Colonic mucosa (tissue), 4 donors: ENCODE data around the gene ZSCAN1. TPM values are rescaled to one million over a fixed set of nuclear protein-coding genes. Genes with fewer than 3 reads are reported as not detected.
A peak's percentile ranks its signal among the peaks of the same experiment; 100 is the strongest.
"Not testable (repeated sequence)": the region's sequence is repeated elsewhere in the genome, so short reads cannot be mapped to it uniquely, and the experiment has no call there.

Source experiments
- DNase-seq: peaks from one replicate; pipeline ENCODE4 v3.0.0-alpha.2; 2020
- H3K27ac ChIP-seq: fragments of 200-600 bp; one replicate; pipeline ENCODE4 v1.8.0; 2021
- H3K27me3 ChIP-seq: fragments of 200-600 bp; one replicate; pipeline ENCODE4 v1.8.0; 2021
- H3K36me3 ChIP-seq: fragments of 200-600 bp; one replicate; pipeline ENCODE4 v1.8.0; 2021
- H3K4me1 ChIP-seq: fragments of 200-600 bp; one replicate; pipeline ENCODE4 v1.8.0; 2021; ENCODE audit warnings: mild to moderate bottlenecking
- H3K4me3 ChIP-seq: fragments of 200-600 bp; one replicate; pipeline ENCODE4 v1.8.0; 2021
- H3K9ac ChIP-seq, 2 donors: one replicate each; pipeline ENCODE4 v1.7.0; 2013; ENCODE audit warnings: control low read depth in 2 of 2, low read depth in 2 of 2, low read length in 2 of 2
- H3K9me3 ChIP-seq: fragments of 200-600 bp; one replicate; pipeline ENCODE4 v1.8.0; 2021
- intact Hi-C: fragments of 100-400 bp; cut with DNase I; formaldehyde crosslinking; loops from one replicate; pipeline ENCODE4 v1.14.1; 2022
- total RNA-seq, 2 donors: library from RNA; stranded (reverse); fragmentation: NEBNext Ultra II Directional in 1 of 2; extraction: Animal tissue kit (Norgen Biotek cat#: 25700) in 1 of 2; gene quantifications; one replicate each; pipeline ENCODE4 v1.2.1, GENCODE V29; 2021
- TF ChIP-seq, protein P1 (sequence below): fragments of 200-600 bp; IDR thresholded peaks from one replicate; pipeline ENCODE4 v1.8.0; 2022; ENCODE audit warnings: antibody characterized with exemption, mild to moderate bottlenecking
- donor health status: healthy.
- donor health status: DM: no; HTN: no; CAD: no.
- donor health status: DM: no; HTN: no; CAD: no.

The ZSCAN1 gene
- total RNA-seq, 2 donors from 2014 or later: not detected

DNA sequence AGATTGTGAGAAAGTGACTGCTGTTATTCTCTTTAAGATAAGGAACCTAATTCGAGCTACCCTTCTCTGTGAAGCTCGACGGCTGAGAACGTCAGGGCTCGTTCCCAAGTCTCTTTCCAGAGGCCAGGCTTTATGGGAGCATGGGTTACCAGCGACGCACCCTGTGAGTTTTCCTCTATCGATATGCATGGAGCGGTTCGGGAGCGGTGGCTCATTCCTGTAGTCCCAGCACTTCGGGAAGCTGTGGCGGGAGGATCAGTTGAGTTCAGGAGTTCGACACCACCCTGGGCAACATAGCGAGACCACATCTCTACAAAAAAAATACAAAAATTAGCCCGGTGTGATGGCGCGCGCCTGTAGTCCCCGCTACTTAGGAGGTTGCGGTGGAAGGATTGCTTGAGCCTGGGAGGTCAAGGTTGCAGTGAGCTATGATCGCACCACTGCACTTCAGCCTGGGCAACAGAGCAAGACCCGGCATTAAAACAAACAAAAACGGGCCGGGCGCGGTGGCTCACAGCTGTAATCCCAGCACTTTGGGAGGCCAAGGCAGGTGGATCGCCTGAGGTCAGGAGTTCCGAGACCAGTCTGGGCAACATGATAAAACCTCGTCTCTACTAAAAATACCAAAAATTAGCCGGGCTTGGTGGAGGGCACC lies 30.5 kb upstream of the ZSCAN1 start:
- DNase-seq: no peak
- Histone ChIP-seq H3K27me3 (no peaks in the 10 kb centered on the region), H3K9ac (peak overlapping the region; percentile 66 to 86), H3K4me1 (no peaks in the 10 kb centered on the region), H3K4me3 (peak overlapping the region; percentile 88), H3K36me3 (peaks cover 8% of the 10 kb centered on the region), H3K9me3 (peaks cover 13% of the 10 kb centered on the region), H3K27ac (peak overlapping the region; percentile 80)
- TF ChIP-seq, protein P1, sequence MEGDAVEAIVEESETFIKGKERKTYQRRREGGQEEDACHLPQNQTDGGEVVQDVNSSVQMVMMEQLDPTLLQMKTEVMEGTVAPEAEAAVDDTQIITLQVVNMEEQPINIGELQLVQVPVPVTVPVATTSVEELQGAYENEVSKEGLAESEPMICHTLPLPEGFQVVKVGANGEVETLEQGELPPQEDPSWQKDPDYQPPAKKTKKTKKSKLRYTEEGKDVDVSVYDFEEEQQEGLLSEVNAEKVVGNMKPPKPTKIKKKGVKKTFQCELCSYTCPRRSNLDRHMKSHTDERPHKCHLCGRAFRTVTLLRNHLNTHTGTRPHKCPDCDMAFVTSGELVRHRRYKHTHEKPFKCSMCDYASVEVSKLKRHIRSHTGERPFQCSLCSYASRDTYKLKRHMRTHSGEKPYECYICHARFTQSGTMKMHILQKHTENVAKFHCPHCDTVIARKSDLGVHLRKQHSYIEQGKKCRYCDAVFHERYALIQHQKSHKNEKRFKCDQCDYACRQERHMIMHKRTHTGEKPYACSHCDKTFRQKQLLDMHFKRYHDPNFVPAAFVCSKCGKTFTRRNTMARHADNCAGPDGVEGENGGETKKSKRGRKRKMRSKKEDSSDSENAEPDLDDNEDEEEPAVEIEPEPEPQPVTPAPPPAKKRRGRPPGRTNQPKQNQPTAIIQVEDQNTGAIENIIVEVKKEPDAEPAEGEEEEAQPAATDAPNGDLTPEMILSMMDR: no peak
- intact Hi-C loops: no loop called here

DNA sequence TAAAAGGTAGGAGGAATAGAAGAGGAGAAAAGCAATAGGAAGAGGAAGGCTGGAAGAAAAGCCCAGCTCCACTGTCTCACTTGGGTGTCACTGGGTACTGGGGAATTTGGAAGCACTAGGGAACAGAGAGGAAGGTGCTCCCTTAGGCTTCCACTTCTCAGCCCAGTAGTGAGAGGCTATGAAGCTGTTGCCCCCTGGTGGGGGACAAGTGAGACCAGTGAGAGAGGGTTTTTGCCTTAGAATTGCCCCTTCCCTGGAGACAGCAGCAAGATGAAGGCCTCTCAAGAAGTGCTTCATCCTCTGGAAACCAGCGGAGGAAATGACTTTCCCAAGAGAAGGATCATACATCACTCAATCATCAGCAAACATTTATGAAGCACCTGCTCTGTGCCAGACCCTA lies 26.5 kb upstream of the ZSCAN1 start:
- no peak for DNase-seq
- no peak overlapping the region for H3K9ac ChIP-seq
- no peak overlapping the region for H3K27ac ChIP-seq
- intact Hi-C loops: no loop called here
- no peak overlapping the region for H3K4me3 ChIP-seq
- no peaks in the 10 kb centered on the region for H3K27me3 ChIP-seq
- H3K9me3 ChIP-seq: peaks cover 13% of the 10 kb centered on the region
- TF ChIP-seq, protein P1: no peak
- H3K4me1 ChIP-seq: no peaks in the 10 kb centered on the region
- H3K36me3 ChIP-seq: no peaks in the 10 kb centered on the region

DNA sequence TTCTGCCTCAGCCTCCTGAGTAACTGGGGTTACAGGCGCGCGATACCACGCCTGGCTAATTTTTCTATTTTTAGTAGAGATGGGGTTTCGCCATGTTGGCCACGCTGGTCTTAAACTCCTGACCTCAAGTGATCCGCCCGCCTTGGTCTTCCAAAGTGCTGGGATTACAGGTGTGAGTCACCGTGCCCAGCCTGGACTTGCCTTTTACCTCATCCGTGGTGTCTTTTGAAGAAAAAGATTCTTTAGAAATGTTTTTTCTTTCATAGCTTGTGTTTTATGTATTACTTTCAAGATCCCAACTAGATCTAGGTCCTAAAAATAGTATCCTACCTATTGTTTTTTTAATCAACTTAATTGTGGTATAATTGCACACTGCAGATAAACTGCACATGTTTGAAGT lies 24.9 kb upstream of the ZSCAN1 start:
- H3K27me3 ChIP-seq, DNase-seq, intact Hi-C loops, H3K27ac ChIP-seq, H3K36me3 ChIP-seq, H3K9ac ChIP-seq, H3K4me1 ChIP-seq, H3K4me3 ChIP-seq: not testable (repeated sequence)
- H3K9me3 ChIP-seq: peaks cover 13% of the 10 kb centered on the region

DNA sequence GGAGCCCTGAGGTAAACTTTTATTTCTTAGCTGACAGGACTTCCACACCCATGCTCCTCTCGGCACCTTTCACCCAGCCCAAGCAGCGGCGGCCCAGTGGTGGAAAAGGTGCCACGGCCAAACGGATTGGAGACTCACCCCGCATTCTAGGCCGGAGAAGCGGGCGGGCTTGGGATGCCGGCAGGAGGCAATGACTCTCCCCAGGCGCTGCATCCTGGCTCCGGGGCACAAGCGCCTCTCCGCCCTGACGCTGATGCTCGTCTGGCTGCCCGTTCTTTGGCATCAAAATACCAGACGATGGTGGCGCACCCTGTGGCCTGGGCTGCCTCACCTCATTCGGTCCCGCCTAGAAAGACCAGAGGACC lies 24.5 kb upstream of the ZSCAN1 start:
- H3K4me3 ChIP-seq: peak overlapping the region; percentile 19
- H3K9ac ChIP-seq: no peak overlapping the region
- DNase-seq: no peak
- no peaks in the 10 kb centered on the region for H3K36me3 ChIP-seq
- H3K27me3 ChIP-seq: no peaks in the 10 kb centered on the region
- TF ChIP-seq, protein P1: no peak
- intact Hi-C loops: no loop called here
- no peak overlapping the region for H3K27ac ChIP-seq
- H3K9me3 ChIP-seq: peaks cover 13% of the 10 kb centered on the region
- no peaks in the 10 kb centered on the region for H3K4me1 ChIP-seq

DNA sequence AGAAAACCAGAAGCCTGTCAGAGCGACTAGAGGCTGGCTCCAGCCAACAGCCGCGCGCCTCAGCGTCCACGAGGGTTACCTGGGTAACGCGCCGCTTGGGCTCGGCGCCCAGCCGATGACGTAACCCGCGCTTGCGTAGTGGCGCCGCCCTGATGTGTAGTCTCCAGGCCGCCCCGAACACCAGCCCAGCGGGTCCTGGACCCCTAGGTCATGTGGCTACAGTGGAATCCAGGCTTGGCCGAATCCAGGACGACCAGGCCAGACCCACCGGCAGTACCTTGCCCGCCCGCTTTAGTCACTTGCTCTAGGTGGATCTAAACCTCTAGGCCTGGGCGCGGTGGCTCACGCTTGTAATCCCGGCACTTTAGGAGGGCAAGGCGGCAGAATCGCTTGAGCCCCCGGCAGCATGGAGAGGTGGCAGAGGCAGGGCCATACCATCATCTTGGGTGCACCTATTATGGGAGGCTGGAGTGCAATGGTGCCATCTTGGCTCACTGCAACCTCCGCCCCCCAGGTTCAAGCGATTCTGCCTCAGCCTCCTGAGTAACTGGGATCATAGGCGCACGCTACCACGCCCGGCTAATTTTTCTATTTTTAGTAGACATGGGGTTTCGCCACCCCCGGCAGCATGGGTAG lies 24.0 kb upstream of the ZSCAN1 start:
- Histone ChIP-seq H3K27me3 (no peaks in the 10 kb centered on the region), H3K36me3 (no peaks in the 10 kb centered on the region), H3K4me3 (peak overlapping the region; percentile 19), H3K4me1 (no peaks in the 10 kb centered on the region), H3K9me3 (peaks cover 9% of the 10 kb centered on the region), H3K27ac (no peak overlapping the region), H3K9ac (peak overlapping the region in 1 of 2 donors; percentile 38)
- TF ChIP-seq, protein P1: no peak
- intact Hi-C loops: no loop called here
- DNase-seq: peak; percentile 92

DNA sequence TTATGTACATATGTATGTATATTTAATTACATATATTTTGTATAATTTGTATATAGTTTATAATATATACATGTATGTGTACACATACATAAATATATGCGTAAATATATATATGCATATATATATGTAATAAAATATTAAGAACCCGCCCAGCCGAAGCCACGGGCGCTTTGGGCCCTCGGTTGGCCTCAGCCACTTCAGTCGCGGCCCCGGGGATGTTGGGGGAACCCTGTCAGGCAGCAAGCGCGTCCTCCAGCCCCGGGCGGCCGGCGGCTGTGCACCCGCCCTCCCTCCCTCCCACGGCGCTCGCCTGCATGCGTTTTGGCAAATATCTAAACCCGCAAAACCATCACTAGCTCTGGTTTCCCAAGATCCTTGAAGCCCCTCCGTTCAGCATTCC lies 23.3 kb upstream of the ZSCAN1 start:
- H3K9ac ChIP-seq: no peak overlapping the region
- intact Hi-C loops: no loop called here
- no peak for DNase-seq
- no peak overlapping the region for H3K27ac ChIP-seq
- H3K4me1 ChIP-seq: no peaks in the 10 kb centered on the region
- H3K4me3 ChIP-seq: no peak overlapping the region
- H3K36me3 ChIP-seq: no peaks in the 10 kb centered on the region
- peaks cover 9% of the 10 kb centered on the region for H3K9me3 ChIP-seq
- H3K27me3 ChIP-seq: no peaks in the 10 kb centered on the region
- TF ChIP-seq, protein P1: no peak
